Anterior cingulate cortex (tissue), 58 donors: Measurements from ENCODE around the gene GALM.

Experiments
- DNase-seq, 58 donors: peaks; one replicate each; lab custom pipeline; 2025; lab: John Stamatoyannopoulos, UW

Gene GALM

GRCh38 chr2:38648107-38648761, 17.7 kb upstream of the GALM start:
- no peak for DNase-seq

- DNase-seq: no peak
Observed at GRCh38 chr2:38649176-38649728, 16.7 kb upstream of the GALM start.

GRCh38 chr2:38650012-38650411, 15.9 kb upstream of the GALM start:
- DNase-seq: no peak

- DNase-seq: no peak
Observed at GRCh38 chr2:38650717-38651116, 15.2 kb upstream of the GALM start.

GRCh38 chr2:38652431-38653273, 13.3 kb upstream of the GALM start:
- DNase-seq: no peak

GRCh38 chr2:38653380-38653714, 12.6 kb upstream of the GALM start:
- no peak for DNase-seq

GRCh38 chr2:38653715-38654527, 12.0 kb upstream of the GALM start:
- no peak for DNase-seq

GRCh38 chr2:38654528-38655381, 11.2 kb upstream of the GALM start:
- DNase-seq: no peak

- no peak for DNase-seq
Observed at GRCh38 chr2:38655441-38655840, 10.5 kb upstream of the GALM start.

GRCh38 chr2:38656866-38657480, 8.9 kb upstream of the GALM start:
- no peak for DNase-seq

GRCh38 chr2:38658613-38659012, 7.3 kb upstream of the GALM start:
- no peak for DNase-seq

- DNase-seq: no peak
Observed at GRCh38 chr2:38659115-38659514, 6.8 kb upstream of the GALM start.

- no peak for DNase-seq
Observed at GRCh38 chr2:38660282-38660681, 5.6 kb upstream of the GALM start.

GRCh38 chr2:38661306-38661705, 4.6 kb upstream of the GALM start:
- no peak for DNase-seq

GRCh38 chr2:38666556-38666910, 619 bp downstream of the GALM start:
- DNase-seq: no peak

- no peak for DNase-seq
Observed at GRCh38 chr2:38668092-38668491, 2.2 kb downstream of the GALM start.

GRCh38 chr2:38668779-38669479, 3.0 kb downstream of the GALM start:
- DNase-seq: no peak

GRCh38 chr2:38671303-38671702, 5.4 kb downstream of the GALM start:
- DNase-seq: no peak

- DNase-seq: no peak
Observed at GRCh38 chr2:38671946-38672345, 6.0 kb downstream of the GALM start.
